ENCODE data around the gene RPL13A. TPM values are rescaled to one million over a fixed set of nuclear protein-coding genes. Genes with fewer than 3 reads are reported as not detected.

Gene RPL13A
- total and polyA plus RNA-seq, 9 of the 15 experiments (the other 6 are each of a cell fraction or from before 2014, with no cell fraction given) = 1,744 to 5,482 (median 2,949) TPM

DNA sequence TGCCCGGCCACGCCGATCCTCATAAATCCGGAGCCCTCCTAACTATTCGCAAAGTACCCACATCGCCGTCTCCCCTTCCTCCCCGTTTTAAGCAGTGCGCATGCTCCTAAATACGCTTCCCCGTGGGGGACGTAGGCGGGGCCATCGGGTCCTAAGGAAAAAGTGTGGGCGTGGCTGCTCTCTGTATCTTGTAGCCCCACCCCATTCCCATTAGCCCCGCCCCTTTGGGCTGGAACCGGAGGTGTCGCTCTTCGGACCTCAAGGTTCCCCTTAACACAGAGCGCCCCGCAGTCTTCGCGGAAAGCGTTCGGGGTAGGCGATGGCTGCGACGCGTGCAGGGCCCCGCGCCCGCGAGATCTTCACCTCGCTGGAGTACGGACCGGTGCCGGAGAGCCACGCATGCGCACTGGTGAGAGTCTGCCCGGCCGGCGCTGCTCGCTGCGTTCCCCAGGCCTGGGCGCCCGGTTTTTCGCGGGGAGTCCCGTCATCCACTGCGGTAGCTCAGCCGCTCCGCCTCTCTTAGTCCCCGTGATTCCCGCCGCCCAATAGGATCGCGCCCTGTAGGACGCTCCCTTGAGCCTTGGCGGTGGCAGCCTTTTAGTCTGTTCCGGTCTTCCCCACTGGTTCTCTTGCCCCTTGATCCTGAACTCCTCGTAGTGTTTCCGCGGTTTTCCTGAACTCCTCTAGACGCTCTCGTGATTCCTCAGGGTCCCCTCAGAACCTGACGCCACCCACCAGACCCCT is 34.2 kb upstream of the RPL13A start, which contains the start of gene ALDH16A1 (continued):
- TF ChIP-seq FOXK2 (conservative IDR thresholded peaks at IDR 0.05 in 1 of 2, IDR thresholded peaks at IDR 0.05 in 1 of 2; ENCODE audit: low read depth in 2 of 2) (peak; percentile 26 to 54; a peak in 1 of 4 replicates), SAFB2 (IDR thresholded peaks at IDR 0.05; ENCODE audit: borderline replicate concordance, low read depth, low read length, severe bottlenecking) (no peak), NRF1 (conservative IDR thresholded peaks at IDR 0.05 in 1 of 2, IDR thresholded peaks at IDR 0.05 in 1 of 2) (peak; percentile 99), POLR2A (conservative IDR thresholded peaks at IDR 0.05) (peak; percentile 99), ETS1 (conservative IDR thresholded peaks at IDR 0.05; ENCODE audit: control insufficient read depth, low read depth, low read length) (0 out of 2 replicates have a peak, but pooled peaks have one; percentile 44), ZC3H4 (CRISPR knock-in tag; IDR thresholded peaks at IDR 0.05; ENCODE audit: borderline replicate concordance) (no peak), ZNF143 (CRISPR knock-in tag; IDR thresholded peaks at IDR 0.05) (peak; percentile 83), DACH1 (IDR thresholded peaks at IDR 0.05; ENCODE audit: partially characterized antibody) (no peak), MEF2A (IDR thresholded peaks at IDR 0.05; ENCODE audit: control insufficient read depth, low read depth, low read length) (0 out of 2 replicates have a peak, but pooled peaks have one; percentile 25), ZKSCAN3 (CRISPR knock-in tag; IDR thresholded peaks at IDR 0.05) (no peak), ZFP91 (CRISPR knock-in tag; IDR thresholded peaks at IDR 0.05) (no peak), TCF3 (CRISPR knock-in tag; IDR thresholded peaks at IDR 0.05) (no peak), GABPB1 (CRISPR knock-in tag; IDR thresholded peaks at IDR 0.05) (peak; percentile 1; the same call in 1 of the 2 replicates), CHD1 (IDR thresholded peaks at IDR 0.05; ENCODE audit: low read length) (no peak), RAD51 (IDR thresholded peaks at IDR 0.05; ENCODE audit: borderline replicate concordance, low read depth) (peak; percentile 91), MEF2D (tag; conservative IDR thresholded peaks at IDR 0.05; ENCODE audit: low read depth) (no peak), ELF4 (CRISPR knock-in tag; IDR thresholded peaks at IDR 0.05) (peak; percentile 42; the same call in 1 of the 2 replicates), RFX7 (CRISPR knock-in tag; IDR thresholded peaks at IDR 0.05) (no peak), ZNF785 (CRISPR knock-in tag; IDR thresholded peaks at IDR 0.05) (no peak), GTF2A2 (tag; IDR thresholded peaks at IDR 0.05) (no peak), SETDB1 (IDR thresholded peaks at IDR 0.05; ENCODE audit: low read length) (no peak), NBN (IDR thresholded peaks at IDR 0.05; ENCODE audit: low read depth) (0 out of 2 replicates have a peak, but pooled peaks have one; percentile 64)
- TF ChIP-seq, protein P1, sequence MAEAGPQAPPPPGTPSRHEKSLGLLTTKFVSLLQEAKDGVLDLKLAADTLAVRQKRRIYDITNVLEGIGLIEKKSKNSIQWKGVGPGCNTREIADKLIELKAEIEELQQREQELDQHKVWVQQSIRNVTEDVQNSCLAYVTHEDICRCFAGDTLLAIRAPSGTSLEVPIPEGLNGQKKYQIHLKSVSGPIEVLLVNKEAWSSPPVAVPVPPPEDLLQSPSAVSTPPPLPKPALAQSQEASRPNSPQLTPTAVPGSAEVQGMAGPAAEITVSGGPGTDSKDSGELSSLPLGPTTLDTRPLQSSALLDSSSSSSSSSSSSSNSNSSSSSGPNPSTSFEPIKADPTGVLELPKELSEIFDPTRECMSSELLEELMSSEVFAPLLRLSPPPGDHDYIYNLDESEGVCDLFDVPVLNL (CRISPR knock-in tag; IDR thresholded peaks at IDR 0.05; ENCODE audit: low read depth) = peak; percentile 95
- TF ChIP-seq, protein P2, sequence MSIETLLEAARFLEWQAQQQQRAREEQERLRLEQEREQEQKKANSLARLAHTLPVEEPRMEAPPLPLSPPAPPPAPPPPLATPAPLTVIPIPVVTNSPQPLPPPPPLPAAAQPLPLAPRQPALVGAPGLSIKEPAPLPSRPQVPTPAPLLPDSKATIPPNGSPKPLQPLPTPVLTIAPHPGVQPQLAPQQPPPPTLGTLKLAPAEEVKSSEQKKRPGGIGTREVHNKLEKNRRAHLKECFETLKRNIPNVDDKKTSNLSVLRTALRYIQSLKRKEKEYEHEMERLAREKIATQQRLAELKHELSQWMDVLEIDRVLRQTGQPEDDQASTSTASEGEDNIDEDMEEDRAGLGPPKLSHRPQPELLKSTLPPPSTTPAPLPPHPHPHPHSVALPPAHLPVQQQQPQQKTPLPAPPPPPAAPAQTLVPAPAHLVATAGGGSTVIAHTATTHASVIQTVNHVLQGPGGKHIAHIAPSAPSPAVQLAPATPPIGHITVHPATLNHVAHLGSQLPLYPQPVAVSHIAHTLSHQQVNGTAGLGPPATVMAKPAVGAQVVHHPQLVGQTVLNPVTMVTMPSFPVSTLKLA (conservative IDR thresholded peaks at IDR 0.05) = peak in 1 of 2 experiments; percentile 74; a peak in 3 of 4 replicates
